Ramos (cell line): ENCODE data around the gene MCRS1.

Experiments used
- in situ Hi-C: fragments of 300-500 bp; cut with MboI; formaldehyde crosslinking; loops from one replicate; pipeline ENCODE4 v1.14.3; 2022; ENCODE audit warnings: low sequenced_read_pairs; ENCODE audit not compliant: unreplicated experiment

The MCRS1 gene

GRCh38 chr12:49557187-49557916 is 10.6 kb downstream of the MCRS1 start:
- in situ Hi-C loops: no loop called here

- in situ Hi-C loops: no loop called here
These were observed 11.4 kb downstream of the MCRS1 start for GRCh38 chr12:49556391-49557186.

GRCh38 chr12:49555631-49556390 is 12.1 kb downstream of the MCRS1 start:
- in situ Hi-C loops: no loop called here

- in situ Hi-C loops: no loop called here
These were observed 13.7 kb downstream of the MCRS1 start for GRCh38 chr12:49554266-49554665.

GRCh38 chr12:49553512-49554088 is 14.3 kb downstream of the MCRS1 start:
- in situ Hi-C loops: no loop called here

GRCh38 chr12:49552899-49553298 is 15.0 kb downstream of the MCRS1 start:
- in situ Hi-C loops: no loop called here

GRCh38 chr12:49552425-49552824 is 15.5 kb downstream of the MCRS1 start:
- in situ Hi-C loops: no loop called here

- in situ Hi-C loops: no loop called here
These were observed 15.9 kb downstream of the MCRS1 start for GRCh38 chr12:49552014-49552413.

GRCh38 chr12:49550693-49551252 is 17.2 kb downstream of the MCRS1 start:
- in situ Hi-C loops: no loop called here

- in situ Hi-C loops: no loop called here
These were observed 17.9 kb downstream of the MCRS1 start for GRCh38 chr12:49549735-49550692.

- in situ Hi-C loops: no loop called here
These were observed 18.9 kb downstream of the MCRS1 start for GRCh38 chr12:49548822-49549648.

- in situ Hi-C loops: no loop called here
These were observed 19.5 kb downstream of the MCRS1 start for GRCh38 chr12:49548481-49548821.

- in situ Hi-C loops: no loop called here
These were observed 20.8 kb downstream of the MCRS1 start for GRCh38 chr12:49547090-49547690.

- in situ Hi-C loops: no loop called here
These were observed 21.5 kb downstream of the MCRS1 start for GRCh38 chr12:49546481-49546880.

GRCh38 chr12:49545815-49546214 is 22.1 kb downstream of the MCRS1 start:
- in situ Hi-C loops: no loop called here

GRCh38 chr12:49543914-49544815 is 23.8 kb downstream of the MCRS1 start:
- in situ Hi-C loops: no loop called here
